ENCODE measurements around the gene FLT1. TPM values are rescaled to one million over a fixed set of nuclear protein-coding genes. Genes with fewer than 3 reads are reported as not detected.

FLT1 gene
- total and polyA plus RNA-seq, 7 experiments from 2014 or later, result 1.7 to 2.7 (median 2.2) TPM

DNA sequence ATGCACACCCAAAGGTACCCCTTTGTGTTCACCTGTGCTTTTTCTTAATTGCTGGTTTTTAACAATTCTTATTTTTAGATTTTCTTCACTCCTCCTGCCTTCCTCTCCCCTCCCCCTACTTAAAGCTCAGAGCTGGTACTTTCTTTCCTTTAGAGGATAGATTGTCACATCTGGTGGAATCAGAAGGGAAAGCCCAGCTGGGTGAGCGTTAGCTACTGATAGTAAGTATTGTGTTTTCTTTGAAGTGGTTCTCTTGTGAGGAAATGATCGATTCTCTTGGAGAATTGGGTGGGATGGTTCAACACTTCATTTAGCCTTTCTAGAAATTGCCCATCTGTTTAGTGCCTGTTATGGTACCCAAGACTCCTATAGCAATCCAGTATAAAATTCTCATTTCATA lies 84.8 kb downstream of the FLT1 start:
- ChIA-PET POLR2A (no interaction called here), CTCF (no interaction called here)
- ATAC-seq (no peak), DNase-seq (no peak)
- Histone ChIP-seq H3K9me3 (ENCODE audit: control insufficient read depth in 2 of 3, low read length in 3 of 3) (no peaks in the 10 kb centered on the region), H3K27ac (ENCODE audit: low read depth, low read length) (no peak overlapping the region), H3K4me1 (ENCODE audit: control insufficient read depth in 2 of 2, insufficient read depth in 2 of 2, low read length in 2 of 2) (no peaks in the 10 kb centered on the region), H3K36me3 (ENCODE audit: control insufficient read depth in 2 of 3, insufficient read depth in 3 of 3, low read length in 3 of 3) (no peaks in the 10 kb centered on the region), H3K4me3 (ENCODE audit: low read length) (no peak overlapping the region), H3K27me3 (ENCODE audit: control insufficient read depth in 2 of 2, insufficient read depth in 2 of 2, low read length in 2 of 2) (peaks cover 0 to 2% of the 10 kb centered on the region in 2 donors)
- peaks cover 0 to 27% (median 18%) of the 10 kb centered on the region in 7 donors for H3K4me1 Mint-ChIP-seq
- H3K36me3 Mint-ChIP-seq, result peaks cover 0 to 3% (median 0%) of the 10 kb centered on the region in 5 donors
- H3K27ac Mint-ChIP-seq, result no peak overlapping the region
- no peak overlapping the region for H3K4me3 Mint-ChIP-seq
- H3K27me3 Mint-ChIP-seq, result peaks cover 0 to 4% (median 0%) of the 10 kb centered on the region in 5 donors
- intact Hi-C loops (cut with micrococcal nuclease), result no loop called here
- H3K9me3 Mint-ChIP-seq, result no peaks in the 10 kb centered on the region

DNA sequence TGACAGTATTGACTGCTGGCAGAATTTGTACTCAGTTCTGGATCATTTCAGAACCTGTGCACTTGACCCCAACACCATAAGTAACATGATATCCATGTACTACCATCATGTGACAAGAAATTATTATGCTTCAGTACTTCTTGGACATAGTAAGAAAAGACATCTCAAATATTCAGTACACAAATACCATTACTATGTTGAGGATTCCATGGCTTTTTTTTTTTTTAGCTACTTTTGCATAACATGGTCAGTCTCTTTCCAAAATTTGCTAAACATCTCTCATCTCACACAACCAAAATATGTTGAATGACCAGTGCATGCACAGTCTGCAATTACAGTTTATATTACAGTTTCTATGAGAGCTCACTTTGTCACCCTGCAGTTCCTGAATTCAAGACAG lies 85.3 kb downstream of the FLT1 start:
- Mint-ChIP-seq H3K27ac (no peak overlapping the region), H3K36me3 (peaks cover 0 to 3% (median 0%) of the 10 kb centered on the region in 5 donors), H3K4me3 (peak overlapping the region in 1 of 10 donors; percentile 8), H3K4me1 (peaks cover 0 to 27% (median 18%) of the 10 kb centered on the region in 7 donors), H3K9me3 (no peaks in the 10 kb centered on the region), H3K27me3 (peaks cover 0 to 4% (median 0%) of the 10 kb centered on the region in 5 donors)
- Histone ChIP-seq H3K27ac (ENCODE audit: low read depth, low read length) (no peak overlapping the region), H3K9me3 (ENCODE audit: control insufficient read depth in 2 of 3, low read length in 3 of 3) (no peaks in the 10 kb centered on the region), H3K4me1 (ENCODE audit: control insufficient read depth in 2 of 2, insufficient read depth in 2 of 2, low read length in 2 of 2) (no peaks in the 10 kb centered on the region), H3K27me3 (ENCODE audit: control insufficient read depth in 2 of 2, insufficient read depth in 2 of 2, low read length in 2 of 2) (peaks cover 0 to 2% of the 10 kb centered on the region in 2 donors), H3K36me3 (ENCODE audit: control insufficient read depth in 2 of 3, insufficient read depth in 3 of 3, low read length in 3 of 3) (no peaks in the 10 kb centered on the region), H3K4me3 (ENCODE audit: low read length) (no peak overlapping the region)
- ChIA-PET POLR2A (no interaction called here), CTCF (no interaction called here)
- intact Hi-C loops (cut with micrococcal nuclease), result loop anchor here in 1 of 2 donors (10.0 kb wide), 1 partner anchor 225 kb away; no protein-coding TSS in a partner anchor
- DNase-seq (no peak), ATAC-seq (no peak)

DNA sequence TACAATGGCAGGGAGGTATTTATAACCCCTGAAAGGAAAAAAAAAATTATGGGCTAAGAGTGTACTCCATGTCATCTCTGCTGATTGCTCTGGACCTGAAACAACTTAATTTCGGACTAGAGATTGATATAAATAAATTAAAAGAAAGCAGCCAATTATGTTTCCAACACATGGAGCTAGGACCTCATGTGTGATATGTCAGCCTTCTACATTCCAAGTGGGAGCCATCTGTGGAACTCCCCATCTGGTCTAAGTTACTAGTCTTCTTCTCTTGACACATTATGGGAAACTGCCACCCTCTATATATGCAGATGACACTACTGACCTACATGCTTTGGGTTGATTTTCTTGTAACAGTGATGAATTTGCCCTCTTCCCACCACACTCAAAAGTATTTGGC lies 86.1 kb downstream of the FLT1 start:
- H3K27ac Mint-ChIP-seq, result no peak overlapping the region
- peaks cover 0 to 3% (median 0%) of the 10 kb centered on the region in 5 donors for H3K36me3 Mint-ChIP-seq
- peaks cover 0 to 4% (median 0%) of the 10 kb centered on the region in 5 donors for H3K27me3 Mint-ChIP-seq
- H3K9me3 Mint-ChIP-seq, result no peaks in the 10 kb centered on the region
- Histone ChIP-seq H3K4me3 (ENCODE audit: low read length) (no peak overlapping the region), H3K9me3 (ENCODE audit: control insufficient read depth in 2 of 3, low read length in 3 of 3) (no peaks in the 10 kb centered on the region), H3K27me3 (ENCODE audit: control insufficient read depth in 2 of 2, insufficient read depth in 2 of 2, low read length in 2 of 2) (peaks cover 0 to 2% of the 10 kb centered on the region in 2 donors), H3K27ac (ENCODE audit: low read depth, low read length) (no peak overlapping the region), H3K36me3 (ENCODE audit: control insufficient read depth in 2 of 3, insufficient read depth in 3 of 3, low read length in 3 of 3) (no peaks in the 10 kb centered on the region), H3K4me1 (ENCODE audit: control insufficient read depth in 2 of 2, insufficient read depth in 2 of 2, low read length in 2 of 2) (no peaks in the 10 kb centered on the region)
- intact Hi-C loops (cut with micrococcal nuclease), result loop anchor here in 1 of 2 donors (10.0 kb wide), 1 partner anchor 226 kb away; no protein-coding TSS in a partner anchor
- POLR2A ChIA-PET, result no interaction called here
- CTCF ChIA-PET, result no interaction called here
- DNase-seq, result no peak
- H3K4me3 Mint-ChIP-seq, result peak overlapping the region in 1 of 10 donors; percentile 10
- no peak for ATAC-seq
- H3K4me1 Mint-ChIP-seq, result peaks cover 0 to 27% (median 18%) of the 10 kb centered on the region in 7 donors

DNA sequence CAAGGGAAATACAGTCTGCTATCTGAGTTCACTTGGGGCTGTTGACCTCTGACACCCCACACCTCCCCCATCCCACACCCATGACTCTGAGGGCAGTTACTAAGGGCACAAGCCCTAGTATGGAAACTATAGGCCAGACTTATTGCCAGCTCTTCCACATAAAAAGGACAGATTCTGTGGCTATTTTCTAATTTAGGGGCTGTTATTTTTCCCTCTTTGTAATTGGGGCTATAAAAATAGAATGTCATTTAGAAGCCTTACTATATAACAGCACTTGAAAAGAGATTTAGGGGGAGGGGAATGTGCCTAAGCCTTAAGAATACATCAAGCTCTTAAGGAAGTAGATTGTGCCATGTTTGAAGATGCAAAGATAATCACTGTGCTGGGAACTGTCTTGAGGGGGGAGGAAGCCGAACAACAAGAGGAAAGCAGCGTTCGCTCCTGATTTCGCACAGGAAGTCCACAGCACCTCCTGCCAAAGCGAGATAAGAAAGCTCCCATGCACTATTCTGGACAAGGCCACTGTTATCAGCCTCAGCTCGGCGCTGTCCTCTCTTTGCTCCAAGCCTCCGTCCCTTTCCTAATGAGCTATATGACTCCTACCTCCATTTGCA lies 86.6 kb downstream of the FLT1 start:
- ATAC-seq, result peak; percentile 34
- peaks cover 0 to 3% (median 0%) of the 10 kb centered on the region in 5 donors for H3K36me3 Mint-ChIP-seq
- POLR2A ChIA-PET, result no interaction called here
- H3K27me3 Mint-ChIP-seq, result peaks cover 0 to 4% (median 0%) of the 10 kb centered on the region in 5 donors
- H3K27ac Mint-ChIP-seq, result no peak overlapping the region
- peak overlapping the region in 3 of 10 donors; percentile 9 to 24 (median 10) for H3K4me3 Mint-ChIP-seq
- CTCF ChIA-PET, result no interaction called here
- Histone ChIP-seq H3K9me3 (ENCODE audit: control insufficient read depth in 2 of 3, low read length in 3 of 3) (no peaks in the 10 kb centered on the region), H3K4me1 (ENCODE audit: control insufficient read depth in 2 of 2, insufficient read depth in 2 of 2, low read length in 2 of 2) (no peaks in the 10 kb centered on the region), H3K36me3 (ENCODE audit: control insufficient read depth in 2 of 3, insufficient read depth in 3 of 3, low read length in 3 of 3) (no peaks in the 10 kb centered on the region), H3K27ac (ENCODE audit: low read depth, low read length) (no peak overlapping the region), H3K27me3 (ENCODE audit: control insufficient read depth in 2 of 2, insufficient read depth in 2 of 2, low read length in 2 of 2) (peaks cover 0 to 2% of the 10 kb centered on the region in 2 donors), H3K4me3 (ENCODE audit: low read length) (no peak overlapping the region)
- no peaks in the 10 kb centered on the region for H3K9me3 Mint-ChIP-seq
- intact Hi-C loops (cut with micrococcal nuclease), result loop anchor here in 1 of 2 donors (10.0 kb wide), 1 partner anchor 226 kb away; no protein-coding TSS in a partner anchor
- H3K4me1 Mint-ChIP-seq, result peaks cover 0 to 27% (median 18%) of the 10 kb centered on the region in 7 donors
- no peak for DNase-seq

DNA sequence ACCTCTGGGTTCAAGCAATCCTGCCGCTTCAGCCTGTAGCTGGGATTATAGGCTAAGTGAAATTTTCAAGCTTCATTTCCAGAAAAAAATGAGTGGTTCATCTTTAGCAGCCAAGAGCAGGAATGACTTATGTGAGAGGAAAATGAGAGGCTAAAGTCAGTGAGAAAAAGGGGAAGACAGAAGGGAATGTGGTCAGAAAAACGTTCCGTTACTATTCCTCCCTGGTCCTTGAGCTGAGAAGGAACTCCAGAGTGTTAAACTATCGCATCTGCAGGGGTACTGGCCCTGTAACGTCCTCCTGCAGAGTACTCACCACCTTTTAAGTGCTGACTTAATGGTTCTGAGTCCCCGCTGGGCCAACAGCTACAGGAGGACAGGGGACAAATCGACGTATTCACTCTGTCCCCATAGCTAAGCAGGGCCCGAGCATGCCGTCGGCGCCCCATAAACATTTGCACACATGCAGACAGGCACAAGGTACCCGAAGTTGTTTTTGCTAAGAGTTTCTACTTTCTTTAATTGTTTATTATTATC lies 88.1 kb downstream of the FLT1 start:
- H3K36me3 Mint-ChIP-seq, result peaks cover 0 to 3% (median 0%) of the 10 kb centered on the region in 5 donors
- Histone ChIP-seq H3K27ac (ENCODE audit: low read depth, low read length) (no peak overlapping the region), H3K9me3 (ENCODE audit: control insufficient read depth in 2 of 3, low read length in 3 of 3) (no peaks in the 10 kb centered on the region), H3K4me3 (ENCODE audit: low read length) (no peak overlapping the region), H3K36me3 (ENCODE audit: control insufficient read depth in 2 of 3, insufficient read depth in 3 of 3, low read length in 3 of 3) (no peaks in the 10 kb centered on the region), H3K4me1 (ENCODE audit: control insufficient read depth in 2 of 2, insufficient read depth in 2 of 2, low read length in 2 of 2) (no peaks in the 10 kb centered on the region), H3K27me3 (ENCODE audit: control insufficient read depth in 2 of 2, insufficient read depth in 2 of 2, low read length in 2 of 2) (peaks cover 0 to 2% of the 10 kb centered on the region in 2 donors)
- peaks cover 0 to 28% (median 18%) of the 10 kb centered on the region in 7 donors for H3K4me1 Mint-ChIP-seq
- H3K27ac Mint-ChIP-seq, result no peak overlapping the region
- ChIA-PET CTCF (interaction anchor here (0.7 kb wide), 1 partner anchor 202 kb away, joined by 3 read pairs; no protein-coding TSS in a partner anchor), POLR2A (no interaction called here)
- H3K9me3 Mint-ChIP-seq, result no peaks in the 10 kb centered on the region
- peaks cover 0 to 4% (median 0%) of the 10 kb centered on the region in 5 donors for H3K27me3 Mint-ChIP-seq
- no peak for DNase-seq
- intact Hi-C loops (cut with micrococcal nuclease), result loop anchor here in 1 of 2 donors (10.0 kb wide), 1 partner anchor 228 kb away; no protein-coding TSS in a partner anchor
- H3K4me3 Mint-ChIP-seq, result no peak overlapping the region
- ATAC-seq, result no peak

DNA sequence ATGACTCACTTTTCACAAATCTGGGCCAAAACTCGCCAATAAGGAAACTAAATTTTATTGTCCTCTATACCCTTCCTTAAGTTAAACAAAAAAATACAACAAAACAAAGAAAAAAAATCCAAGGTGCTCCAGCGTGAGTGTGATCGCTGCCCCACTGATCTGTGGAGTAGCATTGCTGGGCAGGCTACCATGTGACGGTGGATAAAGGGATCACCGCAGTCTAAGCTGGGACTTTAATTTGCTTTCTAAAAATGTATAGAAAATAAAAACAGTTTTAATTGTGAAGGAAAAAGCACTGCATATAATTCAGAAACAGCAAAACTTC lies 92.9 kb downstream of the FLT1 start:
- Histone ChIP-seq H3K27ac (ENCODE audit: low read depth, low read length) (no peak overlapping the region), H3K9me3 (ENCODE audit: control insufficient read depth in 2 of 3, low read length in 3 of 3) (no peaks in the 10 kb centered on the region), H3K36me3 (ENCODE audit: control insufficient read depth in 2 of 3, insufficient read depth in 3 of 3, low read length in 3 of 3) (no peaks in the 10 kb centered on the region), H3K27me3 (ENCODE audit: control insufficient read depth in 2 of 2, insufficient read depth in 2 of 2, low read length in 2 of 2) (peaks cover 0 to 2% of the 10 kb centered on the region in 2 donors), H3K4me3 (ENCODE audit: low read length) (no peak overlapping the region), H3K4me1 (ENCODE audit: control insufficient read depth in 2 of 2, insufficient read depth in 2 of 2, low read length in 2 of 2) (no peaks in the 10 kb centered on the region)
- Mint-ChIP-seq H3K4me3 (no peak overlapping the region), H3K36me3 (no peaks in the 10 kb centered on the region), H3K9me3 (no peaks in the 10 kb centered on the region), H3K27me3 (no peaks in the 10 kb centered on the region), H3K27ac (no peak overlapping the region), H3K4me1 (peaks cover 0 to 5% (median 0%) of the 10 kb centered on the region in 7 donors)
- DNase-seq (no peak), ATAC-seq (no peak)
- POLR2A ChIA-PET, result no interaction called here
- intact Hi-C loops (cut with micrococcal nuclease), result loop anchor here in 1 of 2 donors (10.0 kb wide), 1 partner anchor 233 kb away; no protein-coding TSS in a partner anchor
- CTCF ChIA-PET, result no interaction called here

Data from naive thymus-derived CD4-positive, alpha-beta T cell (primary cell).